NCI-H526 (cell line): ENCODE measurements around the gene NAB2.
A peak's percentile ranks its signal among the peaks of the same experiment; 100 is the strongest.

Experiments used
- DNase-seq, 2 experiments: peaks; one replicate each; lab custom pipeline; 2025; lab: John Stamatoyannopoulos, UW

The NAB2 gene

DNA sequence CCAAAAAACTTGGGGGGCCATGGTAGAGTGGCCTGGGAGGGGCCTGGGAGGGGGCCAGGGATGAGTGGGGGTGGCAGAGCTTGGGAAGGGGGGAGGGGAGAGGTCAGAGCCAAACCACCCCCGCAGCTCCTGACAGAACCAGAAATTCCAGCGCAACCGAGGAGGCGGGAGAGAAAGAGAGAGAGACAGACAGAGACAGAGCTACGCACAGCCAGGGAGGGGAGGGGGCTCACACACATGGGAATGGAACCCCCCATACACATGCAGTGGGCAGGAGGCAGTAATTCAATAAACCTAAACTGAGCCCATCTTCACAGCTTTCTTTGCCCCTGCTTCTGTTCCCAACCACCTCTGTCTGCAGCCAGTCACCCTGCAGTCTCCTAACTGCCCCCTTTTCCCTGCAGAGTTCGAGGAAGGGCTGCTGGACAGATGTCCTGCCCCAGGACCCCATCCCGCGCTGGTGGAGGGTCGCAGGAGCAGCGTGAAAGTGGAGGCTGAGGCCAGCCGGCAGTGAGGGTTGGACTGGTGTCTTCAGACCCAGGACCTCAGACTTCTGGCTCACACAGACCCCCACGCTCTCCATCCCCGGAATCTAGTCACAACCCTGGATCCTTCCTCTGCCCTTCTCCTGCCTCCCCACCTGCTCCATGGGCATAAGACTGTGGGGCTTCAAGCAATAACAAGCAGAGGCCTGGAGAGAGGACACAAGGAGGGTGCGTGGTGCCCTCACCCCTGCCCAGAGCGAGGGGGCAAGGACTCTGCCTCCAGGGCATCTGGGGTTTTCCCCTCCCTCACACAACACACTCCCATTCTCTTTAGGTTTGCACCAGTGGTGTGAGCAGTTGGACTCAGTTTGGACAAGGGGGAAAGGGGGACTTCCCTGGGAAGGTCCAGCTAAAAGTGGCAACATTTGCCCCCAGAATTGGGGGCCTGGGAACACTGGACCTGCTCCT, 5.6 kb downstream of the NAB2 start:
- DNase-seq = no peak

- no peak for DNase-seq
These were observed 6.5 kb downstream of the NAB2 start for GRCh38 chr12:57095440-57095839.

- DNase-seq = peak; percentile 85 to 92
These were observed 7.2 kb downstream of the NAB2 start for GRCh38 chr12:57096099-57096572.

DNA sequence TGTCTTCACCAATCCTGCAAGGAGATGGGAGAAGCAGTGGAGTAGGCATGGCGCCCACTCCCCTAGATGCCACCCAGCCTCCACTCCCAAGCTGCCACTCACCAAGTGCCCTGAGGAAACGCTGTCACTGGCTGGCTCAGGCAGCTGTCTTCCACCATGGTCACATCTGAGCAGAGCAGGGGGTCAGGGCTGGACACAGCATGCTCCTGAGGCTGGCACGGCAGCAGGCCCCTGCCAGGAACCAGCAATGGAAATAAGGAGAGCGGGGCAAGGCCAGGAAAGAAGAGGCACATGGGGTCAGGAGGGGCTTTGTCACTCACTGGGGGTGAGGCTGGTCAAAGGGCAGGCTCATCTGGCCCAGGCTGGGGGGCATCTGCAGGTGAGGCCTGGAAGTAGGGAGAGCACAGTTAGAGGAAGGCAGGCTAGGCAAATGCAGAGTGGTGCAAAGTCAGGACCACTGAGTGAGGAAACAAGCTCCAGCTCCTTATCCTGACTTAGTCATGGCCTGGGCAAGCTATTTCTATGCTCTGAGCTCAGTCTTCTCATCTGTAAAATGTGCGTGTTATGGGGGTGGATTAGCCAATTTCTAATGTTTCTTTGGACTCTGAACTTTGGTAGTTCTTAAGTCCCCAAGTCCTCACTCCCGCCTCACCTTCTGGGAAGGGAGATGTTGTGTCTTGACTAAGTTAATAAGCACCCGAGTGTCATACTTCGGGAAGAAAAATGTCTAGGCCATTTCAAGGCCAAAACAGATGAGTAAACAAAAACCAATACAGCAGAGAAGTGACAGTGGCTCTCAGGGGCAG, 8.0 kb downstream of the NAB2 start:
- no peak for DNase-seq

GRCh38 chr12:57097554-57097835, 8.6 kb downstream of the NAB2 start:
- no peak for DNase-seq

- DNase-seq = no peak
These were observed 9.6 kb downstream of the NAB2 start for GRCh38 chr12:57098546-57098945.

DNA sequence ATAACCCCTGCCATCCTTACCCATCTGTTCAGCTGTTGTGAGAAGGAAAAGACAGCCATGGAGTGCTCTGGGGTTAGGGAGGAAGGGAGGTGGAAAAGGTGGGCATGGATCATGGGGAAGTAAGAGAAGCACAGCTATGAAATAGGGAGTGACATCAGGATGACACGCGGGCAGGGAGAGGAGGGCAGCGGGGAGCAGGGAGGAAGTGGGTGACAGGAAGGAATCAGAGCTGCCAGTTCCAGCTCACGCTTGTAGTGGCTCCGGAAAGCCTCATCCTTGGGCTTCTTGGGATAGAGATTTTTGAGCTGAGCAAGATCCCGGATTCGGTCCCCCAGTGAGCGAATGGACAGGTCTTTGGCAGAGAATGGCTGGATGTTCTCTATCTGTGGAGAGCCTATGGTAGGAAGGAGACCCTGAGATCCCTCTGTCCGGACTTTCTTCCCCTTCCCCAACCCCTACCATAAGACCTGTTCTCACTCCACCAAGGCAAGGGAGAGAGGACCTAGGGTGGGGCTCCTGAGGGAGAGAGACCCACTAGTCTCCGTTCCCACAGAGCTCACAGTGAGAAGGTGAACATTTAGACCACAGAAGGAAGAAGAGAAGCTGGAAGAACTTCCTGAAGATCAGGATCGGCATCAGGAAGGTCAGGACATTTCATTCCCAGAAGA, 10.3 kb downstream of the NAB2 start:
- no peak for DNase-seq

GRCh38 chr12:57099766-57100165, 10.9 kb downstream of the NAB2 start:
- no peak for DNase-seq

DNA sequence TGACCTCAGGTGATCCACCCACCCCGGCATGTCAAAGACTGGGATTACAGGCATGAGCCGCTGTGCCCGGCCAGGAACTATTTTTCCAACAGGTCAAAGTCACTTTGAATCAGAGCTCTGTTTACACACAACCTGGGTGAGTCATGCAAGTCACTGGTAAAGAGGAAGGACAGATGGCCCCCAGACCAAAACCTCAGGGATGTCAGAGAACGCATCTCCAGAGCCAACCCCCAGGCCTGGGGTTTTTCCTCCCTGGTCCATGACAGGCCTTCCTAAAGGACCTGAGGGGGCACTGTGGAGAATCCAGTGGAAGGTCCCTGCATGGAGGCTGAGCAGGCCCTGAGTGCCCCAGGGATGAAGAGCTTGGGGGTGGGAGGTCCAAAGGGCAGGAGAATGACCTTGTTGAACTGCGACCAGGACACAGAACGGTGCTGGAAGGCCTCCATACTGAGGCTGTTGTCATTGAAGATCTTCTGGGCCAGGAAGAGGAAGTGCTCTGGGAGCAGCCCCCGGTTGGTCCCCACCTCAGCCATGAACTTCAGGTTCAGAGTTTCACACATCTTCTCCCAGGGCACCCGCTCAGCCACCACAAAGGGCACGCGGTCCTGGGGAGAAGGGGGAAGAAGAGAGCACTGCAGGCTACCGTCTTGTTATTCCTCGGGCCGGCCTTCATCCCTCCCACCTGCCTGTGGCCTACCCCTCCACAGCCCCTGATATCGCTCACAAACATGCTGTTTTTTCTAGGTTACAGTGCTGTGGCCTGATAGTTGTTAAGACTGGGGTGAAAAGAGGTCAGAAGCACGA, 13.2 kb downstream of the NAB2 start:
- no peak for DNase-seq

DNA sequence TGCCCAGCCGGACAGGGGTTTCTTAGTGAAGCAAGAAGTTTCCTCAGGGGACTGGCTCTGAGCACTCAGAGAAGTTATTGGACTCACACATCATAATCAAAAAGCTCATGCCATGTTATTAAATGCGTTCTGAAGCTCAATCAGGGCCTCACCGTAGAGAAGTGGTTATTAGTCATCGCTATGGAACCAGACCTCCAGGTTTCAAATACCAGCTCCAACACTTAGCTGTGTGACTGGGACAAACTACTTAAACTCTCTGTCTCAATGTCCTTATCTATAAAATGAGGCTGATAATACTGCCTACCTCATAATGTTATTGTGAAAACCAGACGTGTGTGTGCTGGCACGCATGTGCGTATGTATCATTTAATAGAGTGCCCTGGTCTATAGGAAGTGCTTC, 14.9 kb downstream of the NAB2 start:
- DNase-seq = no peak

DNA sequence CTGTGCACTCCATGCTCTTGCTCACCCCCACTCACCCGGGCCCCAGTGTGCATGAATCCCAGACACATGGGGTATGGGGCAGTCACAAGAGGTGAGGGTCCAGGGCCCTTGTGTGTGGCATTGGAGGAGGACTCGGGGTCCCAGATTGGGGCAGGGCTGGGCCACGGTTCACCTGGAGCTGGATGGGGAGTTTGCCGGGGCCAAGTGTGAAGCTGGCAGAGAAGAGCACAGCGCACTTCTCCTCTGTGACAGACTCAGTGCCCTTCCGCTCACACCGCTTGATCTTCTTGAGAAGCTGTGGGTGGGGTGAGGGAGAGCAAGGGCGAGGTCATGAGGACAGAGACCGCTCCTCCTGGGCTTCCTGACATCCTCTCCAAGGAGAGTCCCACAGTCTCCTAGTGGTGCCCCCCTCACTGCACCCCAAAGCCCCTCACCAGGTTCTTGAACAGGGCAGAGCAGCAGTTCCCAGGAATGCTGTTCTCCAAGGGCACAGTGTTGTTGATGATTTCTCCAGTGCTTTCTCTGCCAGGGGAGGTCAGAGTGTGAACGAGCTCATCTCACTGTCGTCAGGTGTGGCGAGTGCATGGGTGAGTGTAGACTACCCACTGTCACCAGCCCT, 15.5 kb downstream of the NAB2 start:
- DNase-seq = no peak

GRCh38 chr12:57105011-57105753, 16.3 kb downstream of the NAB2 start:
- DNase-seq = no peak

GRCh38 chr12:57106021-57106708, 17.3 kb downstream of the NAB2 start:
- no peak for DNase-seq

- DNase-seq = peak; percentile 90 to 94
These were observed 18.7 kb downstream of the NAB2 start for GRCh38 chr12:57107456-57108155.

- DNase-seq = no peak
These were observed 20.5 kb downstream of the NAB2 start for GRCh38 chr12:57109207-57110103.

DNA sequence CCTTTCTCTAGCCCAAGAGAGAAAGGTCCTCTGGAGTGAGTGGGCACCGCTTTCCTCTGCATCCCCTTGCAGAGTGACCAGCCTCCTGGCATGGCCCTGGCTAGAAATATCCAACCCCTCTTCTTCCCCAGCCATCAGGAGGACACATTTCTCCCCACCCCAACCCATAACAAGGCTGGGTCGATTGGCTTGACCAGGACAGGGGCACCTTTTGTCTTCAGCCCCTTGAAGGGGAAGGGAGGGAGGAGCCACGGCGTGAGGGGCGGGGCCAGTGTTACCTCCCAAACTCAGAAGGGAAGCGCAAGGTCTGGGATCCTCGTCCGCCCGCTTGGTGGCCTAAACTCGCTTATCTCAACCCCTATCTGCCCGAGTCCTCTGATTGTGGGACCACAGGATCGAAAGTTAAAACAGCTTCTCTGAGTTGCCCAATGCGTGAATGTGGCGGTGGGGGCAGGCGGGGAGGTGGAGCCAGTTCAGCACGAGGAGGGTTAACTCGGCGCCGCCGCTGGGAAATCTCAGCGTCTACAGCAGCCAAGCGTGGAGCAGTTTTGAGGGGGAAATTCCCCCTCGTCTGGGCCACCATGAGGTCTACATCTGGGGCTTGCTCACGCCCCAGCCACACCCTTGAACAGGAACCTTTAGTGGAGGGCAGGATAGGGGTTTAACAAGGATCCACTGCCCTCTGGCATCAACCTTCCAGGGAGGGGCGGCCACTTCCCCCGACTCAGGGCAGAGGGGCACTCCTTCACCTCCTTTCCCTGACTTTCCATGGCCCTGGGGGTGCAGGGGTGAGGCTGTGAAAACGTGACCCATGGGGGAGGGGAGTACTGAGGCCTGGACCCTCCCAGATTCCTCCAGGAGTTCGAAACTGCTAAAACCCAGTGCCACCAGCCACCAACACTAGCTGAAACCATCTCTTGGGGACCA, 21.5 kb downstream of the NAB2 start:
- DNase-seq = peak; percentile 21 to 67
